ENCODE results near the gene FAM114A1. TPM values are rescaled to one million over a fixed set of nuclear protein-coding genes. Genes with fewer than 3 reads are reported as not detected.
A peak's percentile ranks its signal among the peaks of the same experiment; 100 is the strongest.
"Not testable (repeated sequence)": the region's sequence is repeated elsewhere in the genome, so short reads cannot be mapped to it uniquely, and the experiment has no call there.

The FAM114A1 gene
- total RNA-seq, 1 experiment from 2014 or later = 89.1 TPM

DNA sequence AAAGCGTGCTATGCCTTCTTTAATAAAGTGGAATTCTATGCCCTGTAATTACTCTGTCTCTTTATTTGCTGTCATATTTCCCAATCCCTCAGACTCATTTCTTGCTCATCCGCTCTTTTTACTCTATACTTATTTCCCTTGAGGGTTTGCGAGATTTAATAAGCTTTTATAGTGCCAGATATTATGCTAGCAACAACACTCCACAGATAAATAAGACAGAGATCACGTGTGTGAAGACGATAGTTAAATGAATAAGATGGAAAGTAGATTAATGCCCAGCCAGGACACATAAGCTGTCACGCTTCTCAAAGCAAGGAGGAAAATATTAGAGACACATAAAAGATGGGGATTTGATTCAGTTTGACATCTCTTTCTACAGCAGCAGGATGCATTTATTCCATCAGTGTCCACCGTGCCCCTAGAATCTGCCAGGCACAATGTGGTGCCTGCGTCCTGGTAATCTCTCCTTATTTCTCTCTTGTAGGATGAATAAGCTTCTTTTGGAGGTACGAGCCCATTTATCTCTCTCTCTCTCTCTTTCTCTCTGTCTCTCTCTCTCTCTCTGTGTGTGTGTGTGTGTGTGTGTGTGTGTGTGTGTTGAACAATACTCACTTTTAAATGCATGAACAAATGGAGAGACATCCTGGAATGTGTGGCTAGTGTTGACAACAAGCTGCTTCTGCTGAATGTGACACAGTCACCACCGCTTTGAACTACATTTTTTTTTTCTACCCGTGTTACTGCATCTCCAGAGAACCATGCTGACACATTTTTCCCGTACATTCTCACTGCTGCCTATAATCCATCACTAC is 116.4 kb downstream of the FAM114A1 start:
- Histone ChIP-seq H3K36me3 (peaks cover 7% of the 10 kb centered on the region; the same call in 1 of the 2 replicates), H3K9me3 (replicated peaks) (no peaks in the 10 kb centered on the region), H3K27me3 (replicated peaks) (no peaks in the 10 kb centered on the region), H3K4me1 (replicated peaks) (peaks cover 53% of the 10 kb centered on the region), H3K4me3 (no peak overlapping the region), H3K27ac (peak overlapping the region; percentile 57)
- peak in 1 of 2 experiments; percentile 42 for DNase-seq (ENCODE audit: low read depth in 1 of 2, low spot score in 2 of 2)

DNA sequence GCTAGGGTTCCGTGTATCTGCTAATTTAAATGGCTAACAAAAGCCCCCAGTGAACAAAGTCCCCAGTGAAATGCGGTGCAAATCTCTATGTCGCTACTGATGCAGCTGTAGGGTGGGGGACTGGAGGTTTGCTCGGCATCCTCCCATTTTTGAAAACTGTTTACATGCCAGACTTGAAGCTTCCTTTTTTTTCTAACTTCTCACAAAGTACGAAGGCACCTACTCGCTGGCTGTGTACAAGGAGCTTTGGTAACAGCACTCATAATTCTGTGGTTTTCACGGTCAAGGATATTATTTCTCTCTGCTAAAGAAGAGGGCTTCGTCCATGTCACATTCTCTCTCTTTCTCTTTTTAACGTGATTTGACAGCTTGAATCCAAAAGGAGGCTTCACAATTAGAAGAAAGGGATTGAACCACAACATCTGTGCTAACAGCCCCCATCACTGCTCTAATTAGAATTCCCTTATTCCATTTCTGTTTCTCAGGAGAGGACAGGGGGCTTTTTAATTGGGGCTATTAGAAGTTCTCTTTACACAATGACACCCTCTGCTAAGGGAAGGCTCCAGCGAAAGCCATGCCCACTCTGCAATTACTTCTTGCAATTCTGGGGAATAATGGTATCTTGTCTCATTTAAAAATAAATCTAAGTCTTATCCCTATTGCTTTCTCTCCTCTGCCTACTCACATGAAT is 117.9 kb downstream of the FAM114A1 start:
- peaks cover 54% of the 10 kb centered on the region for H3K4me1 ChIP-seq (replicated peaks)
- peak overlapping the region; percentile 57; the same call in 1 of the 2 replicates for H3K27ac ChIP-seq
- peaks cover 4% of the 10 kb centered on the region; the same call in 1 of the 2 replicates for H3K36me3 ChIP-seq
- DNase-seq (ENCODE audit: low read depth in 1 of 2, low spot score in 2 of 2) = no peak
- no peaks in the 10 kb centered on the region for H3K9me3 ChIP-seq (replicated peaks)
- no peak overlapping the region for H3K4me3 ChIP-seq
- no peaks in the 10 kb centered on the region for H3K27me3 ChIP-seq (replicated peaks)

DNA sequence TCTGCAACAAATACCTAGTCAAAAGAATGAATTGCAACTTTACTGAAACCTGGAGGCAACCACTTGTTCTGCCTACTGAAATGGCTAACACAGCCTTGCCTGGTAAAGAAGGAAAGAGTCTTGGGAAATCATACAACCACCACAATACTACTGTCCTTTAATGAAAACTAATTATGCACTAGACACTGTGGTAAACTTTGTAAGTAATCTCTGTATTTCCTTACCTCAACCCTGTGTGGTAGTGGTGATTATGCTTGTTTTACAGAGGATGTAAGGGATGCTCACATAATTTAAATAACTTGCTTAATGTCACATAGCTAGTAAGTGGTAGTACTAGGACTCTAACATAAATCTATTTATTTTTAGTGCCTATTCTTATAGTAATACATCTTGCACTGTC is 119.9 kb downstream of the FAM114A1 start:
- H3K36me3 ChIP-seq = no peaks in the 10 kb centered on the region
- no peak for DNase-seq (ENCODE audit: low read depth in 1 of 2, low spot score in 2 of 2)
- H3K27me3 ChIP-seq (replicated peaks) = no peaks in the 10 kb centered on the region
- peaks cover 39% of the 10 kb centered on the region for H3K4me1 ChIP-seq (replicated peaks)
- H3K27ac ChIP-seq = no peak overlapping the region; the same call in 1 of the 2 replicates
- no peak overlapping the region for H3K4me3 ChIP-seq
- H3K9me3 ChIP-seq (replicated peaks) = no peaks in the 10 kb centered on the region

DNA sequence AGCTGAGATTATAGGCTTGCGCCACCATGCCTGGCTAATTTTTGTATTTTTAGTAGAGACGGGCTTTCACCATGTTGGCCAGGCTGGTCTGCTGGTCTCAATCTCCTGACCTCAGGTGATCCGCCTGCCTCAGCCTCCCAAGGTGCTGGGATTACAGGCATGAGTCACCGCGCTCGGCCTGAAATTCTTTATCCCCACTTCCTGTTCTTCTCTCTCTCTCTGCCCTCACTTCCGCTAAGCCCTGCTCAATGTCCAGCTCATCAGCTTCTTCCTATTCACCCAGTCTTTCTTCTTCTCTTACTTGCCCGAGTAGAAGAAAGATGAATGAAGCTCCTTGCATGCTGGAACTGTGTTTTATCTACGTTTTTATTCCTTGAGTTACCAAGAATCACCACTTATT is 120.7 kb downstream of the FAM114A1 start:
- H3K27ac ChIP-seq = peak overlapping the region; percentile 29; the same call in 1 of the 2 replicates
- H3K27me3 ChIP-seq (replicated peaks); H3K9me3 ChIP-seq (replicated peaks); H3K4me3 ChIP-seq; H3K36me3 ChIP-seq: not testable (repeated sequence)
- peak in 1 of 2 experiments; percentile 41 for DNase-seq (ENCODE audit: low read depth in 1 of 2, low spot score in 2 of 2)
- peaks cover 39% of the 10 kb centered on the region for H3K4me1 ChIP-seq (replicated peaks)

DNA sequence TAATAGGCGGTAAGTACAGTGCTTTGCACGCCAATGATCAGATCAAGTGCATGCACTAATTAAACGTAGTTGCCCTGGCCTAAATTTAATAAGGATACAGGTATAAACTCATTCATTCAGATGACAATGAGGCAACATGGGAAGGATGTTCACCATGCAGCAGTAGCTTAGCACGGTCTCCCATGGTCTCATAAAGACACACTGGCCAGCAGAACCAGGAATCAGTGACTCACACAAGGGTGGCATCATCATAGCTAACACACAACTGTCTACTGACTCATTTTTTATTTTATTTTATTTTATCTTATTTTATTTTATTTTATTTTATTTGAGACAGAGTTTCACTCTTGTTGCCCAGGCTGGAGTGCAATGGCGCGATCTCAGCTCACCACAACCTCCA is 121.9 kb downstream of the FAM114A1 start:
- Histone ChIP-seq H3K36me3 (no peaks in the 10 kb centered on the region), H3K4me1 (replicated peaks) (peaks cover 32% of the 10 kb centered on the region), H3K27ac (no peak overlapping the region), H3K27me3 (replicated peaks) (no peaks in the 10 kb centered on the region), H3K9me3 (replicated peaks) (no peaks in the 10 kb centered on the region), H3K4me3 (no peak overlapping the region)
- DNase-seq (ENCODE audit: low read depth in 1 of 2, low spot score in 2 of 2) = no peak

DNA sequence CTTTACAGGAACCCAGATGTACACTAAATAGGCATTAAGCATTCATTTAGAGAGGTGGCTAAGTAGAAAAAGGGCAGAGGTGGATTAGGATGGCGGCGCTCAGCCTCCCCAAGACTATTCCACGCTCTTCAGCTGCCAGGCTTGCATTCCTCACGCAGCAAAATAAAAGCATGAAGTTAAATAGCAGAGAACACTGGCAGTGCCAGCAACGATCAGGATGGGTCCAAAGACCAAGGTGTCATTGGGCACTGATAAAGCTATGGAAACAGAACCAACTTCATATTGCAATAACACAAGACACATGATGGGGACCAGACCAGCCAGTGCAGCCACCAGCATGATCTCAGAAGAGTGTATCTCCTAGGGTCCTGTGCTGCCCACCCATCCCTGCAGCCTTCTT is 122.6 kb downstream of the FAM114A1 start:
- peaks cover 25% of the 10 kb centered on the region for H3K4me1 ChIP-seq (replicated peaks)
- H3K27ac ChIP-seq = no peak overlapping the region
- H3K27me3 ChIP-seq (replicated peaks) = no peaks in the 10 kb centered on the region
- no peak for DNase-seq (ENCODE audit: low read depth in 1 of 2, low spot score in 2 of 2)
- H3K36me3 ChIP-seq = no peaks in the 10 kb centered on the region
- no peak overlapping the region for H3K4me3 ChIP-seq
- no peaks in the 10 kb centered on the region for H3K9me3 ChIP-seq (replicated peaks)

DNA sequence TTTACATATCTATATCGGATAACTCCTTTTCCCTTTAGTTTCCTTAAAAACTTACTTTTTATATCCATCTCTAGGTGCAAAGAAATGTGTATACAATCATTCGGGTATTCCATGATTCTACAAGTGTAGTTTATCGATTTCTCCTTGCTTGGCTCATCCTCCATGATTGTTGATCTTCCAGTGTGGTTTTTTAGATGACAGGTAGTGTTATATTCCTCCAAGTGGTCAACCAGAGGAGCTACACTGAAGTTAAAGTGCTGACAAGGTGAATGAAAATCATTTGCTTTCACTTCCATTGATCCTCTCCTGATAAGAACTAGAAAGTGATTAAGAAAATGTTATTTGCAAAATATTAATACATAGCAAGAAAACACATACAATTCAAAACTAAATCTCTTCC is 126.1 kb downstream of the FAM114A1 start:
- H3K27ac ChIP-seq = no peak overlapping the region

DNA sequence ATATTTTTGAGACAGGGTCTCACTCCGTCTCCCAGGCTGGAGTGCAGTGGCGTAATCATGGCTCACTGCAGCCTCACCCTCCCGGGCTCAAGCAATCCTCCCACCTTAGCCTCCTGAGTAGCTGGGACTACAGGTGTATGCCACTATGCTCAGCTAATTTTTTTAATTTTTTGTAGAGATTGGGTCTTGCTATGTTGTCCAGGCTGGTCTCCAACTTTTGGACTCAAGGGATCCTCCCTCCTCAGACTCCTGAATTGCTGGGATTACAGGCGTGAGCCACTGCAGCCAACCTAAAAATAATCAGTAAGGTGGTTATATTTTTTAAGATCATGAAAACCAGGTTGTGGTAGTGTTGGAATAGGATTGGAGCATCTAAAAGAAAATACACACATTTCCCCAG is 126.5 kb downstream of the FAM114A1 start:
- no peak for DNase-seq (ENCODE audit: low read depth in 1 of 2, low spot score in 2 of 2)
- Histone ChIP-seq H3K4me1 (replicated peaks) (peaks cover 2% of the 10 kb centered on the region; the same call in 1 of the 2 replicates), H3K27me3 (replicated peaks) (no peaks in the 10 kb centered on the region), H3K36me3 (no peaks in the 10 kb centered on the region), H3K4me3 (no peak overlapping the region), H3K27ac (no peak overlapping the region), H3K9me3 (replicated peaks) (no peaks in the 10 kb centered on the region)

More for the DNA sequence above, 126.1 kb downstream of the FAM114A1 start:
- no peak overlapping the region for H3K4me3 ChIP-seq
- H3K36me3 ChIP-seq = no peaks in the 10 kb centered on the region
- H3K9me3 ChIP-seq (replicated peaks) = no peaks in the 10 kb centered on the region
- H3K27me3 ChIP-seq (replicated peaks) = no peaks in the 10 kb centered on the region
- peaks cover 6% of the 10 kb centered on the region for H3K4me1 ChIP-seq (replicated peaks)
- DNase-seq (ENCODE audit: low read depth in 1 of 2, low spot score in 2 of 2) = no peak

Other genes with a start within 250 kb of the FAM114A1 start
- gene KLF3, start 203.6 kb upstream of the FAM114A1 start, total RNA-seq (2014; rRNA removed; shearing (Covaris generic)) = 4.1 and 8.3 TPM in 2 replicates
- not detected in 2 replicates for gene TLR10, start 84.8 kb upstream of the FAM114A1 start, total RNA-seq (2014; rRNA removed; shearing (Covaris generic))
- gene TLR1, start 63.0 kb upstream of the FAM114A1 start, total RNA-seq (2014; rRNA removed; shearing (Covaris generic)) = 0.41 and 1.1 TPM in 2 replicates
- gene TLR6, start 11.0 kb upstream of the FAM114A1 start, total RNA-seq (2014; rRNA removed; shearing (Covaris generic)) = 0.28 and 1.5 TPM in 2 replicates
- 7.9 and 18.6 TPM in 2 replicates for gene TMEM156, start 164.6 kb downstream of the FAM114A1 start, total RNA-seq (2014; rRNA removed; shearing (Covaris generic))
- gene KLHL5, start 194.4 kb downstream of the FAM114A1 start, total RNA-seq (2014; rRNA removed; shearing (Covaris generic)) = 79.3 and 80.8 TPM in 2 replicates